ENCODE data around the gene PPP1R1B.

DNA sequence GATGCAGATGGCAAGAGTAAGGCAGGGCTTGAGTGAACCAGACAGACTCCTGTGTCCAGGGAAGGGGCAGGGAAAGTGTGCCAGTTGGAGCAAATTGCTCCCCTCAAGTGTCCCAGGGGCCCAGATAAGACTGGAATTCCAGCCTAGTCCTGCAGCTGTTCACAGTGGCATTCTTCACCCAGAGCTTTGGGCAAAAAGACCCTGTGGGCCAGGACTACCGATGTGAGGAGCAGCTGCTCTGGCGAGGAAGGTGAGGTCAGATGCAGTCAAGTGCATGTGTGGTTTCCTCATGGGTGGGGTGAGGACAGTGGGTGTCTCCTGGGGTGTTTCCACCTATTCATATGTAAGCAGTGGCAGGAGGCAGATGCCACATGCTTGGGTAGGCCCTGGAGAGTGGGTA lies 33.4 kb upstream of the PPP1R1B start:
- TF ChIP-seq POLR2A (IDR thresholded peaks at IDR 0.05), result no peak
- TF ChIP-seq, protein P1, sequence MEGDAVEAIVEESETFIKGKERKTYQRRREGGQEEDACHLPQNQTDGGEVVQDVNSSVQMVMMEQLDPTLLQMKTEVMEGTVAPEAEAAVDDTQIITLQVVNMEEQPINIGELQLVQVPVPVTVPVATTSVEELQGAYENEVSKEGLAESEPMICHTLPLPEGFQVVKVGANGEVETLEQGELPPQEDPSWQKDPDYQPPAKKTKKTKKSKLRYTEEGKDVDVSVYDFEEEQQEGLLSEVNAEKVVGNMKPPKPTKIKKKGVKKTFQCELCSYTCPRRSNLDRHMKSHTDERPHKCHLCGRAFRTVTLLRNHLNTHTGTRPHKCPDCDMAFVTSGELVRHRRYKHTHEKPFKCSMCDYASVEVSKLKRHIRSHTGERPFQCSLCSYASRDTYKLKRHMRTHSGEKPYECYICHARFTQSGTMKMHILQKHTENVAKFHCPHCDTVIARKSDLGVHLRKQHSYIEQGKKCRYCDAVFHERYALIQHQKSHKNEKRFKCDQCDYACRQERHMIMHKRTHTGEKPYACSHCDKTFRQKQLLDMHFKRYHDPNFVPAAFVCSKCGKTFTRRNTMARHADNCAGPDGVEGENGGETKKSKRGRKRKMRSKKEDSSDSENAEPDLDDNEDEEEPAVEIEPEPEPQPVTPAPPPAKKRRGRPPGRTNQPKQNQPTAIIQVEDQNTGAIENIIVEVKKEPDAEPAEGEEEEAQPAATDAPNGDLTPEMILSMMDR (IDR thresholded peaks at IDR 0.05 in 4 of 5, conservative IDR thresholded peaks at IDR 0.05 in 1 of 5), result no peak

Data from gastrocnemius medialis (tissue), 4 donors.